HEK293 (cell line): Measurements from ENCODE around the gene FAM240B.

Source experiments
- CTCF ChIA-PET: fragments of 350-600 bp; formaldehyde crosslinking; extraction: SDS; loops from one replicate; lab custom pipeline; 2021; ENCODE audit warnings: antibody characterized with exemption; lab: Yijun Ruan, JAX
- POLR2A ChIA-PET: fragments of 300-600 bp; formaldehyde crosslinking; extraction: SDS; loops from one replicate; lab custom pipeline; 2020; ENCODE audit warnings: antibody characterized with exemption, inconsistent platforms; lab: Yijun Ruan, JAX
- H3K27ac ChIP-seq: fragments of 200-500 bp; sonication (Bioruptor generic); 2 replicates; pipeline ENCODE4 v1.5.1; 2014; ENCODE audit warnings: low read depth, low read length, control low read depth, inconsistent platforms; ENCODE audit errors: extremely low read depth
- H3K36me3 ChIP-seq, 2 experiments: fragments of 200-500 bp in 1 of 2; sonication (Bioruptor generic) in 1 of 2; 1 replicate in 1 of 2; 2 replicates in 1 of 2; pipeline ENCODE4 v1.5.1; 2014 to 2017; ENCODE audit warnings: inconsistent platforms in 2 of 2, low read length in 2 of 2; ENCODE audit not compliant: control insufficient read depth in 2 of 2, insufficient read depth in 1 of 2
- H3K4me1 ChIP-seq: fragments of 200-500 bp; sonication (Bioruptor generic); 2 replicates; pipeline ENCODE4 v1.5.1; 2014; ENCODE audit warnings: mild to moderate bottlenecking, low read length, inconsistent platforms; ENCODE audit not compliant: control insufficient read depth, insufficient read depth
- H3K4me3 ChIP-seq: 2 replicates; pipeline ENCODE4 v1.5.1; 2011; ENCODE audit warnings: low read depth, mild to moderate bottlenecking, control low read depth, low read length, moderate library complexity
- H3K9me3 ChIP-seq: fragments of 200-500 bp; sonication (Bioruptor generic); 2 replicates; pipeline ENCODE4 v1.5.1; 2014; ENCODE audit warnings: low read depth, low read length, inconsistent platforms; ENCODE audit not compliant: control insufficient read depth, insufficient read depth
- RBAK ChIP-seq: fragments of 450-650 bp; formaldehyde crosslinking; IDR thresholded peaks from 2 replicates; pipeline ENCODE4 v1.5.1; 2016; ENCODE audit warnings: missing biosample characterization, missing genetic modification characterization
- SETDB1 ChIP-seq: IDR thresholded peaks from one replicate; pipeline ENCODE4 v1.6.1; 2017; ENCODE audit warnings: mild to moderate bottlenecking, low read length, moderate library complexity, mixed read lengths; ENCODE audit not compliant: insufficient read length
- TRIM28 ChIP-seq: IDR thresholded peaks from 2 replicates; pipeline ENCODE4 v1.6.1; 2011; ENCODE audit warnings: low read length, control low read depth, borderline replicate concordance
- ZBTB44 ChIP-seq: fragments of 450-650 bp; IDR thresholded peaks from 2 replicates; pipeline ENCODE4 v1.5.1; 2018; ENCODE audit warnings: missing biosample characterization, mild to moderate bottlenecking, missing genetic modification characterization
- ZBTB6 ChIP-seq: fragments of 450-650 bp; formaldehyde crosslinking; IDR thresholded peaks from 2 replicates; pipeline ENCODE4 v1.5.1; 2017; ENCODE audit warnings: missing biosample characterization, missing genetic modification characterization
- ZIC2 ChIP-seq: fragments of 450-650 bp; formaldehyde crosslinking; IDR thresholded peaks from 2 replicates; pipeline ENCODE4 v1.5.1; 2016; ENCODE audit warnings: missing biosample characterization, missing genetic modification characterization
- ZNF10 ChIP-seq: fragments of 450-650 bp; formaldehyde crosslinking; IDR thresholded peaks from 2 replicates; pipeline ENCODE4 v1.5.1; 2017; ENCODE audit warnings: missing biosample characterization, missing genetic modification characterization
- ZNF169 ChIP-seq: fragments of 450-650 bp; formaldehyde crosslinking; IDR thresholded peaks from 2 replicates; pipeline ENCODE4 v1.5.1; 2016; ENCODE audit warnings: missing biosample characterization, missing genetic modification characterization
- ZNF211 ChIP-seq: fragments of 450-650 bp; formaldehyde crosslinking; IDR thresholded peaks from 2 replicates; pipeline ENCODE4 v1.5.1; 2016; ENCODE audit warnings: low read depth, missing biosample characterization, missing genetic modification characterization
- ZNF23 ChIP-seq: fragments of 450-650 bp; formaldehyde crosslinking; IDR thresholded peaks from 2 replicates; pipeline ENCODE4 v1.5.1; 2016; ENCODE audit warnings: missing biosample characterization, missing genetic modification characterization, borderline replicate concordance
- ZNF600 ChIP-seq: fragments of 450-650 bp; formaldehyde crosslinking; IDR thresholded peaks from 2 replicates; pipeline ENCODE4 v1.5.1; 2016; ENCODE audit warnings: missing biosample characterization, missing genetic modification characterization
- ZNF785 ChIP-seq: fragments of 450-650 bp; formaldehyde crosslinking; IDR thresholded peaks from 2 replicates; pipeline ENCODE4 v1.5.1; 2016; ENCODE audit warnings: missing biosample characterization, missing genetic modification characterization
- TF ChIP-seq, protein P1 (sequence below): fragments of 450-650 bp; formaldehyde crosslinking; IDR thresholded peaks from 2 replicates; pipeline ENCODE4 v1.5.1; 2016; ENCODE audit warnings: missing biosample characterization, missing genetic modification characterization
- TF ChIP-seq, protein P2 (sequence below): fragments of 450-650 bp; formaldehyde crosslinking; IDR thresholded peaks from 2 replicates; pipeline ENCODE4 v1.5.1; 2017; ENCODE audit warnings: missing biosample characterization, missing genetic modification characterization

Gene FAM240B

DNA sequence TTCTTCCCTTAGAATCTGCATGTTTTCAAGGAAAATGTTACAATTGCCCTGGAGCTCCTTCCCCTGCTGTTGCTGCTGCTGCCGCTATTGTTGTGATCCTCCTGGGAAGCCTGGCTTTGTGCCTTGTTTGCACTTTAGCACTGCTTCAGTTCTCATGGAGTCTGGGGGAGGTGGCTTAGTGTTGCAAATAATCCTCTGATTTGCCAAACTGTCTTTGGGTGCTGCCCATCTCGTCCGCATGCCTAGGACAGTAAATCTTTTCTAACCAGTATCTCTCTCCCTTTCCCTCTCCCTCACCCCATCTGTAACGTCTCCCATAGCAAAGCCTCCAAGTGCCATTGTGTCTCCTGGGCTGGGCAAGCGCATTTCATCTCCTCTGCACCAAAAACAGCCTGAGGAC is 30.3 kb downstream of the FAM240B start:
- Histone ChIP-seq H3K36me3 (no peaks in the 10 kb centered on the region), H3K4me1 (peaks cover 5% of the 10 kb centered on the region; the same call in 1 of the 2 replicates), H3K27ac (no peak overlapping the region; the same call in 1 of the 2 replicates), H3K9me3 (no peaks in the 10 kb centered on the region), H3K4me3 (no peak overlapping the region)
- POLR2A ChIA-PET, result no interaction called here
- 0 out of 2 replicates have a peak, but pooled peaks have one; percentile 18 for TF ChIP-seq ZNF600 (tag by site-specific recombination)
- TF ChIP-seq, protein P1, sequence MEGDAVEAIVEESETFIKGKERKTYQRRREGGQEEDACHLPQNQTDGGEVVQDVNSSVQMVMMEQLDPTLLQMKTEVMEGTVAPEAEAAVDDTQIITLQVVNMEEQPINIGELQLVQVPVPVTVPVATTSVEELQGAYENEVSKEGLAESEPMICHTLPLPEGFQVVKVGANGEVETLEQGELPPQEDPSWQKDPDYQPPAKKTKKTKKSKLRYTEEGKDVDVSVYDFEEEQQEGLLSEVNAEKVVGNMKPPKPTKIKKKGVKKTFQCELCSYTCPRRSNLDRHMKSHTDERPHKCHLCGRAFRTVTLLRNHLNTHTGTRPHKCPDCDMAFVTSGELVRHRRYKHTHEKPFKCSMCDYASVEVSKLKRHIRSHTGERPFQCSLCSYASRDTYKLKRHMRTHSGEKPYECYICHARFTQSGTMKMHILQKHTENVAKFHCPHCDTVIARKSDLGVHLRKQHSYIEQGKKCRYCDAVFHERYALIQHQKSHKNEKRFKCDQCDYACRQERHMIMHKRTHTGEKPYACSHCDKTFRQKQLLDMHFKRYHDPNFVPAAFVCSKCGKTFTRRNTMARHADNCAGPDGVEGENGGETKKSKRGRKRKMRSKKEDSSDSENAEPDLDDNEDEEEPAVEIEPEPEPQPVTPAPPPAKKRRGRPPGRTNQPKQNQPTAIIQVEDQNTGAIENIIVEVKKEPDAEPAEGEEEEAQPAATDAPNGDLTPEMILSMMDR (tag by site-specific recombination), result no peak
- no peak for TF ChIP-seq ZNF23
- TF ChIP-seq, protein P2, sequence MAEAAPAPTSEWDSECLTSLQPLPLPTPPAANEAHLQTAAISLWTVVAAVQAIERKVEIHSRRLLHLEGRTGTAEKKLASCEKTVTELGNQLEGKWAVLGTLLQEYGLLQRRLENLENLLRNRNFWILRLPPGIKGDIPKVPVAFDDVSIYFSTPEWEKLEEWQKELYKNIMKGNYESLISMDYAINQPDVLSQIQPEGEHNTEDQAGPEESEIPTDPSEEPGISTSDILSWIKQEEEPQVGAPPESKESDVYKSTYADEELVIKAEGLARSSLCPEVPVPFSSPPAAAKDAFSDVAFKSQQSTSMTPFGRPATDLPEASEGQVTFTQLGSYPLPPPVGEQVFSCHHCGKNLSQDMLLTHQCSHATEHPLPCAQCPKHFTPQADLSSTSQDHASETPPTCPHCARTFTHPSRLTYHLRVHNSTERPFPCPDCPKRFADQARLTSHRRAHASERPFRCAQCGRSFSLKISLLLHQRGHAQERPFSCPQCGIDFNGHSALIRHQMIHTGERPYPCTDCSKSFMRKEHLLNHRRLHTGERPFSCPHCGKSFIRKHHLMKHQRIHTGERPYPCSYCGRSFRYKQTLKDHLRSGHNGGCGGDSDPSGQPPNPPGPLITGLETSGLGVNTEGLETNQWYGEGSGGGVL (tag by site-specific recombination), result no peak
- TF ChIP-seq ZBTB44 (tag by site-specific recombination), result peak; percentile 60; the same call in 1 of the 2 replicates
- peak; percentile 80 for TF ChIP-seq ZNF10 (tag by site-specific recombination)
- TF ChIP-seq ZIC2 (tag by site-specific recombination), result peak; percentile 38
- TF ChIP-seq ZNF169 (tag by site-specific recombination), result no peak
- CTCF ChIA-PET, result interaction anchor here (0.6 to 2.1 kb wide), 6 partner anchors 15 to 319 kb away, joined by 3 to 8 read pairs (median 4); no protein-coding TSS in a partner anchor

DNA sequence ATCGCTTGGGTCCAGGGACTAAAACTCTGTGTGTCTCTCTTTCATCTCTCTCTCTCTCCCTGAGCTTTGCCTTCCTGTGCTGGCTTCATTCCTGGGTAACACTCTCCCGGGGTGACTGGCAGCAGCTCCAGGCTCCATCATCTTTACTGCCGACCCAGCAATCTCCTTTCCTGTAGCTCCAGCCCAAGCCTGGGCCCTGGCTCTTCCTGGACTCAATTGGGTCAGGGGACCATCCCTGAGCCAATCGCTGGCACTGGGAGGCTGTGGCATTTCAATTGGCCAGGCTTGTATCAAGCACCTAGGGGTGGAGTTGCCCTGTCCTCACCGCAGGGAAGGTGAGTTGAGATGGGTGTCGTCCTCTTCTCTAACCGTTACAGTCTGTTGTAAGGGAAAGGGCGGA is 31.9 kb downstream of the FAM240B start:
- Histone ChIP-seq H3K27ac (no peak overlapping the region), H3K9me3 (no peaks in the 10 kb centered on the region), H3K4me1 (peaks cover 5% of the 10 kb centered on the region; the same call in 1 of the 2 replicates), H3K36me3 (no peaks in the 10 kb centered on the region), H3K4me3 (no peak overlapping the region)
- TF ChIP-seq RBAK (tag by site-specific recombination), result no peak
- TF ChIP-seq ZNF785 (tag by site-specific recombination), result no peak
- peak; percentile 53; the same call in 1 of the 2 replicates for TF ChIP-seq ZBTB6
- no peak for TF ChIP-seq ZNF211 (tag by site-specific recombination)
- ChIA-PET CTCF (interaction anchor here (1.8 kb wide), 1 partner anchor 9 kb away, joined by 5 read pairs; no protein-coding TSS in a partner anchor), POLR2A (no interaction called here)

DNA sequence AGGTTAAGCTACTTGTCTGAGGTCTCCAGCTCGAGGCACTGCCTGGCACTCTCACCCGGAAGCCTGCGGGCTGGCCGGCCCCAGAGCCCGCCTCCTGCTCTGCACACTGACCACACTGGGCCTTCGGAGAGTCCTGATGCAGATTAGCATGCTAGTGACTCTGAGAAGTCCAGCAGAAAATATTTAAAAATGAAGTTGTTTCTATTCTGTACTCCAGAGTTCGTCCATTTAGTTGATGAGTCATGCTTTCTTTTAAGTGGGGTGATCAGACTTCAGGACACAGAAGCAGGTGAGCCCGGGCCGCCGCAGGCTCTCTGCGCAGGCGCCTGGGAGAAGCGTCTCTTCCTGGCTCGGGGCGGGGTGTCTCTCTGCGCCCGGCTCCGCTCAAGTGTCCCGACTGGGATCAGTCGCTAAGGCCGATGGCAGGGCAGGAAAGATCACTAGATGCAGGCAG is 32.5 kb downstream of the FAM240B start:
- H3K4me3 ChIP-seq, result no peak overlapping the region
- TF ChIP-seq SETDB1 (peak; percentile 16), ZBTB44 (tag by site-specific recombination) (no peak), TRIM28 (0 out of 2 replicates have a peak, but pooled peaks have one; percentile 33)
- ChIA-PET CTCF (interaction anchor here (1.1 to 1.8 kb wide), 2 partner anchors 10 to 21 kb away, joined by 5 to 6 read pairs; no protein-coding TSS in a partner anchor), POLR2A (no interaction called here)
- H3K9me3 ChIP-seq, result no peaks in the 10 kb centered on the region
- H3K4me1 ChIP-seq, result peaks cover 7% of the 10 kb centered on the region
- H3K36me3 ChIP-seq, result no peaks in the 10 kb centered on the region
- H3K27ac ChIP-seq, result no peak overlapping the region
